SK-N-MC (cell line): ENCODE results near the gene TTC22.
"Not testable (repeated sequence)": the region's sequence is repeated elsewhere in the genome, so short reads cannot be mapped to it uniquely, and the experiment has no call there.

Experiments
- EZH2 ChIP-seq: fragments of 200-600 bp; sonication (generic); IDR thresholded peaks from one replicate; pipeline ENCODE4 v1.6.1; 2017; ENCODE audit warnings: antibody characterized with exemption
- FOXP2 ChIP-seq: optimal IDR thresholded peaks from 2 replicates; pipeline ENCODE3; 2011; ENCODE audit warnings: mild to moderate bottlenecking, moderate library complexity; ENCODE audit not compliant: insufficient read depth; ENCODE audit errors: extremely low read length, control extremely low read depth
- POLR2AphosphoS5 ChIP-seq: IDR thresholded peaks from 2 replicates; pipeline ENCODE4 v1.6.1; 2012; ENCODE audit warnings: mild to moderate bottlenecking, low read depth, low read length, borderline replicate concordance

GRCh38 chr1:54775828-54776721 is 25.0 kb downstream of the TTC22 start:
- not testable (repeated sequence) for TF ChIP-seq POLR2AphosphoS5, EZH2, FOXP2
